Activated T-helper 1 cell treated with anti-CD3 and anti-CD28 coated beads, Interleukin-12 subunit alpha, Interleukin-12 subunit beta, Interleukin-2, Interleukin-4 antibody, amounts not matched to agents 30 ng/mL and 10 ng/mL and 1 ng/mL, durations not matched to agents 14 hours and 24 hours and 36 hours (primary cell): ENCODE results near the gene ID1. TPM values are rescaled to one million over a fixed set of nuclear protein-coding genes. Genes with fewer than 3 reads are reported as not detected.
A peak's percentile ranks its signal among the peaks of the same experiment; 100 is the strongest.
"Not testable (repeated sequence)": the region's sequence is repeated elsewhere in the genome, so short reads cannot be mapped to it uniquely, and the experiment has no call there.

Experiments used
- DNase-seq: peaks from one replicate; pipeline ENCODE4 v3.0.0; 2021; ENCODE audit warnings: low spot score
- H3K27ac Mint-ChIP-seq: one replicate; pipeline ENCODE4 v1.8.0; 2021; ENCODE audit warnings: mild to moderate bottlenecking, mixed read lengths
- H3K27me3 Mint-ChIP-seq: one replicate; pipeline ENCODE4 v1.8.0; 2022; ENCODE audit warnings: mild to moderate bottlenecking, moderate library complexity, mixed read lengths; ENCODE audit not compliant: insufficient read depth
- H3K36me3 Mint-ChIP-seq: one replicate; pipeline ENCODE4 v1.8.0; 2021; ENCODE audit warnings: low read depth, mixed read lengths
- H3K4me1 Mint-ChIP-seq: one replicate; pipeline ENCODE4 v1.8.0; 2021; ENCODE audit warnings: low read depth, mixed read lengths
- H3K4me3 Mint-ChIP-seq: one replicate; pipeline ENCODE4 v1.8.0; 2021; ENCODE audit warnings: mild to moderate bottlenecking, moderate library complexity, mixed read lengths
- H3K9me3 Mint-ChIP-seq: one replicate; pipeline ENCODE4 v1.8.0; 2021; ENCODE audit warnings: mixed read lengths
- intact Hi-C: fragments of 100-400 bp; cut with micrococcal nuclease; formaldehyde crosslinking; loops from one replicate; pipeline ENCODE4 v1.15.1; 2024
- total RNA-seq: library from RNA; stranded (reverse); gene quantifications from 2 replicates; pipeline ENCODE4 v1.2.3, GENCODE V29; 2022

Gene ID1
- total RNA-seq, 1 donor from 2014 or later, result 4.0 TPM

DNA sequence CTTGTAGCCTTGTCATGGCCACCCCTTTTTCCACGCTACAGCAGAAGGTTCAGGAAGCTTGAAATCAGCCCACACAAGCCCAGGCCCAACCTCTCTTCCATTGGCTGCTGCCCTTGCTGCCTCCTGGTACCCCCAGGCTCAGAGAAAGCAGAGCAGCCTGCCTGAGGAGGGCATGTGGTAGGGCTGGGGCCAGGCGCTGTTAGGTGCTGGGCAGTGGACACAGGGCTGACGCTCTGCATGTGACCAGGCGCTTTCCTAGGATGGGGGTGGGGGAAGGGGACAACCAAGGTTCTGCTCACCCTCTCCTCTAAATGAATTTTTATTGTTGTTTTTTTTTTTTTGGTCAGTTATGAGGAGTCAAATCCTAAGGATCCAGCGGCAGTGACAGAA, 36.3 kb upstream of the ID1 start:
- Mint-ChIP-seq H3K27me3 (no peaks in the 10 kb centered on the region), H3K36me3 (peaks cover 34% of the 10 kb centered on the region), H3K9me3 (no peaks in the 10 kb centered on the region), H3K4me1 (peaks cover 31% of the 10 kb centered on the region), H3K27ac (no peak overlapping the region), H3K4me3 (no peak overlapping the region)
- intact Hi-C loops, result loop anchor here (1.0 kb wide), 1 partner anchor 44 kb away; no protein-coding TSS in a partner anchor
- no peak for DNase-seq

- H3K4me1 Mint-ChIP-seq, result peaks cover 35% of the 10 kb centered on the region
- no peaks in the 10 kb centered on the region for H3K27me3 Mint-ChIP-seq
- H3K36me3 Mint-ChIP-seq, result peaks cover 29% of the 10 kb centered on the region
- H3K27ac Mint-ChIP-seq, result no peak overlapping the region
- intact Hi-C loops, result loop anchor here (1.0 kb wide), 1 partner anchor 43 kb away; no protein-coding TSS in a partner anchor
- DNase-seq, result peak; percentile 29
- H3K9me3 Mint-ChIP-seq, result no peaks in the 10 kb centered on the region
- no peak overlapping the region for H3K4me3 Mint-ChIP-seq
These were observed 35.7 kb upstream of the ID1 start for GRCh38 chr20:31569163-31570020.

GRCh38 chr20:31570021-31570463, 35.0 kb upstream of the ID1 start:
- no peak for DNase-seq
- H3K36me3 Mint-ChIP-seq, result peaks cover 25% of the 10 kb centered on the region
- H3K27me3 Mint-ChIP-seq, result no peaks in the 10 kb centered on the region
- H3K27ac Mint-ChIP-seq, result no peak overlapping the region
- H3K4me3 Mint-ChIP-seq, result no peak overlapping the region
- peaks cover 35% of the 10 kb centered on the region for H3K4me1 Mint-ChIP-seq
- no peaks in the 10 kb centered on the region for H3K9me3 Mint-ChIP-seq
- intact Hi-C loops, result no loop called here

DNA sequence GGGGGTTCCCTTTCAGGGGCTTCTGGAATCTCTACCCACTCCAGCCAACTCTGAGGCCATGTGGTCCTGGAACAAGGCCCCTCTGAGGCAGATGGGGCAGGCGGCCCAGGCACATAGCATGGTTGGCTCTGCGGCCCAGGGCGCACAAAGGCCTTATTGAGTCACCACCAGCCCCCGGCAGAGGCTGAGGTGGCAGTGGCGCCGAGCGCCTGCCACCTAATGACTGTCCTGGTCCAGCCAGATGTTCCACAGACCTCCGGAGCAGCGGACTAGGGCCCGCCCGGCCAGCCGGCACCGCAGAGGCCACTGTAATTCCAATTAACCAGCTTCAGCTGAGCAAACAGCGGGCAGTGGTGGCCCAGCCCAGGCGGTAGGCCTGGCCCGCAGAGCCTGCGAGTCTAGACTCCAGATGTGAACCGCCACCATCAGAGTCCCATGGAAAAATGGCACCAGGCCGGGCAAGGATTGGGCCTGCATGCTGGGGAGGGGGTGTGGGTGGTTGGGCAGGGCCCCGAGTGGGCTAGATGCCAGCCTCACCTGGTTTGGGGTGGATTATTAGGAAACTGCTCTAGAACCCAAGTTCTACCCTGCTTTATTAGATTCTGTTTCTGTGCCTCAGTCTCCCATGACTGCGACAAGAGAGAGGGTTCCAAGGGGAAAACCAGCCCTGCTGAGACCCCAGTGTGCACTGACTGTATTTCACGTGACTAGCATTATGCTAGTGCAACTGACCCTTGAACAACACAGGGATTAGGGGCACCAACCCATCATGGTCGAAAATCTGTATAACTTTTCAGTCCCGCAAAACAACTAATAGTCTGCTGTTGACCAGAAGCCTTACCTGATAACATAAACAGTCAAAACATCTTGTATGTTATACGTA, 34.1 kb upstream of the ID1 start:
- no peaks in the 10 kb centered on the region for H3K9me3 Mint-ChIP-seq
- H3K27me3 Mint-ChIP-seq, result no peaks in the 10 kb centered on the region
- DNase-seq, result no peak
- intact Hi-C loops, result no loop called here
- H3K4me1 Mint-ChIP-seq, result peaks cover 35% of the 10 kb centered on the region
- peaks cover 21% of the 10 kb centered on the region for H3K36me3 Mint-ChIP-seq
- peak overlapping the region; percentile 82 for H3K4me3 Mint-ChIP-seq
- H3K27ac Mint-ChIP-seq, result peak overlapping the region; percentile 16

DNA sequence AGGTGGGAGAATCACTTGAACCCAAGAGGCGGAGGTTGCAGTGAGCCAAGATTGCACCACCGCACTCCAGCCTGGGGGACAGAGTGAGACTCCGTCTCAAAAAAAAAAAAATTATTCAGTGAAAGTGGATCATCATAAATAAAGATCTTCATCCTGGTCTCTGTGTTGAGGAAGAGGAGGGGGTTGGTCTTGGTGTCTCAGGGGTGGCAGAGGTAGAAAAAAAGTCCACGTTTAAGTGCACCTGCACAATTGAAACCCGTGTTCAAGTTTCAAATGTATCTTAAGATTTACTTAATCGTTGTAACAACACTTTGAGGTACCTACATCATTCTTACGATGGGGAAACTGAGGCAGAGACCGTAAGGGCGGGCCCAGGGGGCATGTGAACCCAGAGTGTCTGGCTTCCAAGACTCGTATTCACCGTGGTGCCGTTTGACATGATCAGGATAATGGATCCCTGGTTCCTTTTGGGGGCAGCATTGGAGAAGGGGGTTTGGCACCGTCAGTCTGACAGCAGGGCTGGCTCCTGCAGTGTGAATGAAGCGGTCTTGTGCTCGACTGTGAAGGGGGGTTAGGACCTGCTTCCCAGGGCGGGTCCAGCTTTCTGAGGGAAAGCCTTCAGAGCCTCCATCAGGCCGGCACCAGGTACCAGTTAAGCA, 32.9 kb upstream of the ID1 start:
- DNase-seq, result no peak
- intact Hi-C loops, result loop anchor here (2.0 kb wide), 3 partner anchors 25 to 151 kb away; partner anchors contain the start of genes BCL2L1 and HM13
- no peaks in the 10 kb centered on the region for H3K27me3 Mint-ChIP-seq

GRCh38 chr20:31572701-31573554, 32.2 kb upstream of the ID1 start:
- Mint-ChIP-seq H3K9me3 (no peaks in the 10 kb centered on the region), H3K4me1 (peaks cover 20% of the 10 kb centered on the region), H3K36me3 (peaks cover 16% of the 10 kb centered on the region), H3K27me3 (no peaks in the 10 kb centered on the region), H3K4me3 (peak overlapping the region; percentile 88), H3K27ac (peak overlapping the region; percentile 88)
- intact Hi-C loops, result loop anchor here (1.0 to 2.0 kb wide), 6 partner anchors 26 to 379 kb away; partner anchors contain the start of genes BCL2L1, HM13, ID1 and PDRG1
- DNase-seq, result peak; percentile 80

More for the DNA sequence above, 32.9 kb upstream of the ID1 start:
- Mint-ChIP-seq H3K4me3 (peak overlapping the region; percentile 82), H3K9me3 (no peaks in the 10 kb centered on the region), H3K27ac (peak overlapping the region; percentile 88), H3K4me1 (peaks cover 27% of the 10 kb centered on the region), H3K36me3 (peaks cover 19% of the 10 kb centered on the region)

- Mint-ChIP-seq H3K4me3 (peak overlapping the region; percentile 88), H3K27ac (peak overlapping the region; percentile 52), H3K36me3 (peaks cover 11% of the 10 kb centered on the region), H3K27me3 (no peaks in the 10 kb centered on the region), H3K9me3 (no peaks in the 10 kb centered on the region), H3K4me1 (peaks cover 20% of the 10 kb centered on the region)
- intact Hi-C loops, result loop anchor here (1.0 to 2.0 kb wide), 6 partner anchors 27 to 379 kb away; partner anchors contain the start of genes BCL2L1, HM13, ID1 and PDRG1
- no peak for DNase-seq
These were observed 31.4 kb upstream of the ID1 start for GRCh38 chr20:31573555-31574321.

DNA sequence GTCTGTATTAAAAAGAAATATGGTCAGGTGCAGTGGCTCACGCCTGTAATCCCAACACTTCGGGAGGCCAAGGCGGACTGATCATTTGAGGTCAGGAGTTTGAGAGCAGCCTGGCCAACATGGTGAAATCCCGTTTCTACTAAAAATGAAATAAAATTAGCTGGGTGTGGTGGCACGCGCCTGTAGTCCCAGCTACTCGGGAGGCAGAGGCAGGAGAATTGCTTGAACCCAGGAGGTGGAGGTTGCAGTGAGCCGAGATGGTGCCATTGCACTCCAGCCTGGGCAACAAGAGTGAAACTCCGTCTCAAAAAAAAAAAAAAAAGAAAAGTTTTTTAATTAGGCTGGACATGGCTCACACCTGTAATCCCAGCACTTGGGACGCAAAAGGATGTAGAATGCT, 30.1 kb upstream of the ID1 start:
- intact Hi-C loops, H3K27ac Mint-ChIP-seq, H3K27me3 Mint-ChIP-seq, H3K4me3 Mint-ChIP-seq, DNase-seq, H3K36me3 Mint-ChIP-seq, H3K9me3 Mint-ChIP-seq: not testable (repeated sequence)
- peaks cover 20% of the 10 kb centered on the region for H3K4me1 Mint-ChIP-seq

DNA sequence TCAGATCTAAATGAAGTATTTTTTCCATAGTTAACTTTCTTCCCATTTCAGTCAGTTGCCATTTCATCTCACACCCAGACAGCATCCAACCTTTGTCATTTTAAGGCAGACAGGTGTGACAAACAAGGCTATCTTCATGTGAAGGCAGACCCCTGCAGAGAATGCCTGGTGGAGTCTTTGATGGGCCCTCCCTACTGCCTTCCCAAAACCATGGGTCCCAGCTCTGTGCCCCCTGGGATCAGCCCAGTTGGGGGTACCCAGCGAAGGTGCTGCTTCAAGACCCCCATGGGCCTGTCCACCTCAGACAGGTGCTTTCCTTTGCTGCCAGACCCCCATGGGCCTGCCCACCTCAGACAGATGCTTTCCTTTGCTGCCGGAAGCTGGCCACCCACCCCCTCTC, 28.3 kb upstream of the ID1 start:
- DNase-seq, result no peak
- Mint-ChIP-seq H3K27me3 (no peaks in the 10 kb centered on the region), H3K36me3 (peaks cover 1% of the 10 kb centered on the region), H3K9me3 (no peaks in the 10 kb centered on the region), H3K27ac (no peak overlapping the region), H3K4me1 (peaks cover 20% of the 10 kb centered on the region), H3K4me3 (no peak overlapping the region)
- intact Hi-C loops, result no loop called here

GRCh38 chr20:31577194-31577593, 27.9 kb upstream of the ID1 start:
- no peaks in the 10 kb centered on the region for H3K36me3 Mint-ChIP-seq
- H3K27ac Mint-ChIP-seq, result no peak overlapping the region
- H3K27me3 Mint-ChIP-seq, result no peaks in the 10 kb centered on the region
- DNase-seq, result no peak
- no peaks in the 10 kb centered on the region for H3K9me3 Mint-ChIP-seq
- peaks cover 16% of the 10 kb centered on the region for H3K4me1 Mint-ChIP-seq
- intact Hi-C loops, result no loop called here
- H3K4me3 Mint-ChIP-seq, result no peak overlapping the region

GRCh38 chr20:31578448-31579138, 26.5 kb upstream of the ID1 start:
- Mint-ChIP-seq H3K36me3 (no peaks in the 10 kb centered on the region), H3K27ac (no peak overlapping the region)
- DNase-seq, result no peak

More at GRCh38 chr20:31578448-31579138, 26.5 kb upstream of the ID1 start:
- Mint-ChIP-seq H3K9me3 (no peaks in the 10 kb centered on the region), H3K27me3 (no peaks in the 10 kb centered on the region), H3K4me3 (no peak overlapping the region), H3K4me1 (peaks cover 6% of the 10 kb centered on the region)
- intact Hi-C loops, result no loop called here
